ENCODE data around the gene SYT15.

Gene SYT15

GRCh38 chr10:46544989-46545791, 33.7 kb upstream of the SYT15 start:
- peak; percentile 70 for DNase-seq (ENCODE audit: low spot score)

- DNase-seq (ENCODE audit: low spot score), result no peak
Measured at GRCh38 chr10:46545861-46546590, 32.9 kb upstream of the SYT15 start.

GRCh38 chr10:46546591-46547540, 32.1 kb upstream of the SYT15 start:
- no peak for DNase-seq (ENCODE audit: low spot score)

GRCh38 chr10:46547541-46548497, 31.1 kb upstream of the SYT15 start:
- DNase-seq (ENCODE audit: low spot score), result no peak

GRCh38 chr10:46548498-46549090, 30.3 kb upstream of the SYT15 start:
- no peak for DNase-seq (ENCODE audit: low spot score)

GRCh38 chr10:46549171-46550075, 29.5 kb upstream of the SYT15 start:
- no peak for DNase-seq (ENCODE audit: low spot score)

GRCh38 chr10:46550076-46550790, 28.7 kb upstream of the SYT15 start:
- no peak for DNase-seq (ENCODE audit: low spot score)

GRCh38 chr10:46550795-46551700, 27.9 kb upstream of the SYT15 start:
- no peak for DNase-seq (ENCODE audit: low spot score)

GRCh38 chr10:46551701-46552525, 27.0 kb upstream of the SYT15 start:
- DNase-seq (ENCODE audit: low spot score), result no peak

GRCh38 chr10:46552526-46553237, 26.2 kb upstream of the SYT15 start:
- no peak for DNase-seq (ENCODE audit: low spot score)

- no peak for DNase-seq (ENCODE audit: low spot score)
Measured at GRCh38 chr10:46553238-46554049, 25.5 kb upstream of the SYT15 start.

- DNase-seq (ENCODE audit: low spot score), result no peak
Measured at GRCh38 chr10:46554166-46554781, 24.7 kb upstream of the SYT15 start.

- no peak for DNase-seq (ENCODE audit: low spot score)
Measured at GRCh38 chr10:46555366-46555712, 23.6 kb upstream of the SYT15 start.

- no peak for DNase-seq (ENCODE audit: low spot score)
Measured at GRCh38 chr10:46555713-46556514, 23.0 kb upstream of the SYT15 start.

Data from germinal center (tissue), 1 donor.